HG03520 (cell line): ENCODE measurements around the gene NEGR1.

Experiments
- ATAC-seq: cut with Tn5 transposase; IDR thresholded peaks from one replicate; pipeline ENCODE4 v1.9.1; 2021; ENCODE audit warnings: mild to moderate bottlenecking, moderate library complexity; ENCODE audit not compliant: unreplicated experiment

Gene NEGR1

DNA sequence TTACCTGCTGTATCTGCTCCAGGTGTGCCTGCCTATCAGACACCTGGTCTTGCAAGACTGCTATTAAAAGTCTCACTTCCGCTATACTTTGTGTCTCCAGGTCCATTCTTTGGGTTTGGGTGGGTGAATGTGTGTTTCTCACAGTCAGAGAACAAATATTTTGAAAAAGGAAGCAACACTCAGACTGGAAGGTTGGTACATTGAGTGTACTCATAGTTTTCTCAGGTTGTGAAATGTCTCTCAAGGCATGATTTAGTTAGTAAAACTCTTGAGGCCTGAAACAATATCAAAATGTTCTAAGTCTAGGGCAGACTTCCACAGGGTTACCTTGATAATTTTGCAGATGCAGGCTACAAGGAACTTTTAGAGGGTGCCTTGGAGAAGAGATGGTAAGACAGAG is 771.6 kb downstream of the NEGR1 start:
- ATAC-seq = no peak

DNA sequence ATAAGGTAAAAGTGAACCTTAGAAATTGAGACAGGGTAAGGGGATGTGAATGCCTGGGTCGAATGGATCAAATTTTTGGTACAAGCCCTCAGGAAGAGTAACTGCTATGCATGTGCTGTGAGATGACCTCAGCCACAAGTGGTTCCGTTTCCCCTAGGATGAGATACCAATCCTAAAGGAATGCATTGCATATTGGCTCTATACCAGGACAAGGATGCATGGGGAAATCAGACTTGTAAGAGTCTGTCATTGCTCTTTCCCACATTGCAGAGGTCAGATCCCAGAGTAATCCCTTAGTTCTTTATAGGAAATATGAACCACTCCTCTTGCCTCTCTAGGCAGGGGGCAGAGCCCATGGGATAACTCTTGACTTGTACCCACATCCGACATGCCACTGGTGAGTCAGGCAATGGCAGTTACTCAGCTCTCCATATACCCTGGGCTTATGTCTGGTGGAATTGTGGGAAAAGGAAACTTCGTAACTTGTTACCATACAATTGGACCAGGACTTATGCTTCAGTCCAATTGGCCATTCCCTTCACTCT is 773.2 kb downstream of the NEGR1 start:
- no peak for ATAC-seq

- no peak for ATAC-seq
Measured at GRCh38 chr1:71502006-71502405, 780.3 kb downstream of the NEGR1 start.

DNA sequence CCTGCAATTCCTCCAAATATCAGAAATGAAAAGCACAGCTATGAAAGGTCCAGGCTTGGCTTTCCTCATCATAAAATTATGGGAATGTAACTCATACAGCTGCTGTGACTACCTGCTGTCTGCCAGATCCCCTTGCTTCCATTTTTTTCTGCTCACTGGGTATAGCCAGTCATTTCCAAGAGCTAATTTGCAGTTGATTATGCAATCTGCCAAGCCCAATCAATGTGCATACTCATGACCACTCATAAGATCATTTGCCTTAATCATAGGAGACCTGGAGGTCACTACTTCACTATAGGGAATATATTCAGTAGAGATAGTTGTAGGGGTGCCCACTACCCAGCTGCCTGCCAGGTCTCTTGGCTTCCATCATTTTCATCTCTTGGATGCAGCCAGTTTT is 783.8 kb downstream of the NEGR1 start:
- ATAC-seq = no peak

GRCh38 chr1:71494163-71494562 is 788.2 kb downstream of the NEGR1 start:
- ATAC-seq = no peak

DNA sequence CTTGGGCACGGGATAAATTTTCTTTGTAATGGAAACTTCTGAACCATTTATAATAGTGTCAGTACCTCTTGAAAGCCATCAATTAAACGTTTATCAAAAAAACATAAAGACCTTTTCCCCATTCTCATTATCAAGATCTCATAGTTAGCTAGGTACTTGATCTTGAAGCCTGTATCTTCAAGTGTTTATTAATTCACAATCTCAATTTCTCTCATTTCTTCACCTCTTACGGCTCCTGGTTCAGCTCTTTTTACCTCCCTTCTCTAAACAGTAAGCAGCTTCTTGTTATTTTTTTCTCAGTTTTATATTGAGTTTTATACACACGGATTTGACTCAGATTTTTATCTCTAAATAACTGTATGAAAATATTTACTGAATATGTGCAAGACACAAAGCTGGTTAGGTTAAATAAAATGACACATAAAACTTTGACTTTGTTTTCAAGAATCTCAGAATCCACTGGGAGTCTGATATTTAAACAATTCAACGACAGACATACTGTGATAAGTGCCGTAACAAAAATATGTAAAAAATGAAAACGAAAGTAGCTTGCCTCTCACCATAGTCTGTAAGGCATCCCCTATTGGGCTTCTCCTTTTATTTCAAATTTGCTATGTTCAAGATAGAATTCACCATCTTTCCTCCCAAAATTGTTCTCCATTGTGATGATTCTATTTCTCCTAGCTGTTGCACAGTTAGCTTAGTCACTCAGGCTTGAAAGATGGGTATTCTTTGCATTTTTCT is 789.9 kb downstream of the NEGR1 start:
- no peak for ATAC-seq

DNA sequence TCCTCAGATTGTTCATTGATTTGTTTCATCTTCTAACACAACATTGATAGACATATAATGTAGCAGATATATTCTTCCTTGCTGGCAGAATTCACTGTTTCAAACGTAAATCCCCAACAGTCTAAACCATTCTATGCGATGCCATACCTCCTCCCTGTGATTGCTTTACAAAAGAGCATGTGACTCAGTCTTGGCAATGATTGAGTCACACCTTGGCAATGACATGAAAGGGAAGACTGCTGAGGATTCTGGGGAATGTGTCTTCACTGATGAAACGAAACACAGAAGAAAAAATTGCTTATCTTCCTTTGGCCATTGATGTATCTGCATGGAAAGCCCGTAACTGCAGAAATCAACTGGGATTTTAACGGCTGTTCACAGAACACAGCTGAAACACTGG is 791.9 kb downstream of the NEGR1 start:
- ATAC-seq = no peak

DNA sequence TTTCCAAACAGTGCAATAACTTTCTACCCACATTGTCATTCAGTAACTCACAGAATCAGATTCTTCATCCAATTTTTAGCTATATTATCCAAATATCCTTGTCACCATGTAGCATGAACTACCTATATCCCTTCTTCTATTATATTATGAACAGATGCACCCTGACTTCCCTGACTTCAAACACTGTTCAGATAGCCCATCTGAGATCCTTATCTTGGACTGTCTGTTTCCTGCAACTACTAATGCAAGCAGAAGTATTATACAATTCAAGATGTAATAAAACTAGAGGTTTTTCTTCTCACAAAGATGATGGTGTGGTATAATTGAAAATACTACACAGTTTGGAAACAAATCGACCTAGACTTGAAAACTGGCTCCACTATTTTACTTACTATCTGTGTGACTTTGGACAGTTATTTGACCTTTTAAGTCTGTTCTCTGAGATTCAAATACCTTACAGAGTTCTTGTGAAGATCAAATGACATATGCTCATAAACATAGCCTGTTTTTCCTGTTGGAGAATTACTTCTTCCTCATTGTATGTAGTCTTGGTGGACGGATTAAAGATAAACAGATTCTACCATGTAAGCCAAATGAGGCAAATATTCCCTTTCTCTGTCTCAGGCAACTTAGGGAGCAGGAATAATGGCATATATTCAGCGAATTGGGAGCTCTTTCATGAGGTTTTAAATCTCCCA is 793.6 kb downstream of the NEGR1 start:
- ATAC-seq = no peak

DNA sequence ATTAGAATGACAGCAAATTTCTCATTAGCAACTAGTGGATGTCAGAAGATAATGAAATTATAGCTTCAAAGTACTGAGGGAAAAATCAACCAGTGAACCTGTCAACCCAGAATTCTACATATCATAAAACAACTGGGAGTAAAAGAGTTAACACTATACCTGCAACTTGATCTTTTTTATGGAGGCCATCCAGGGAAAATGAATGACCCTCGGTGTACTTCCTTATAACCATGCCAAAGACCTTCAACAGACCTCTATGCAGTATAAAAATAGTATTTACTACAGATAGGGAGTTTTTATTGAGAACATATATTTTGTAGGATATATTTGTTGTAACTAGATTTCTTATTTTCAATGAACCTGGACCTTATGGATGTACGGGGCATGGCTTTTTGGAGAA is 809.0 kb downstream of the NEGR1 start:
- ATAC-seq = no peak

DNA sequence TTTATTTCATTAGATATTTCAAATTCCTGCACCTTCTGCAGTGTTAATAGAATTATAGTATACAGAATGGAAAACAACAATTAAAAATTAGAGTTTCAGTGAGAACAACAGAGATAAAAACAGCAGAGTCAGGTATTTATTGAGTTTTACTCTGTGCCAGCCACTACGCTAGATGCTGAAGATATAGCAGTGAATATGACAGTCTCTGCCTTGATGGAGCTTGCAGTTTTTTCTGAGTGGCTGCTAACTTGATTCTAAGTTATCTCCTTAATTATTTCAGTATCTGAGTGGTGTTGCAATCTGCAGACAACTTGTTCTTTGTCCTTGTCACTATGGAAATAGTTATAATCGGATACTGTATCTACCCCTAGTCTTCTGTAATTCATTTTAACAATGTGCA is 817.2 kb downstream of the NEGR1 start:
- ATAC-seq = no peak

GRCh38 chr1:71464016-71464415 is 818.3 kb downstream of the NEGR1 start:
- ATAC-seq = no peak

GRCh38 chr1:71463144-71463543 is 819.2 kb downstream of the NEGR1 start:
- ATAC-seq = no peak

- ATAC-seq = no peak
Measured at GRCh38 chr1:71462247-71462646, 820.1 kb downstream of the NEGR1 start.

DNA sequence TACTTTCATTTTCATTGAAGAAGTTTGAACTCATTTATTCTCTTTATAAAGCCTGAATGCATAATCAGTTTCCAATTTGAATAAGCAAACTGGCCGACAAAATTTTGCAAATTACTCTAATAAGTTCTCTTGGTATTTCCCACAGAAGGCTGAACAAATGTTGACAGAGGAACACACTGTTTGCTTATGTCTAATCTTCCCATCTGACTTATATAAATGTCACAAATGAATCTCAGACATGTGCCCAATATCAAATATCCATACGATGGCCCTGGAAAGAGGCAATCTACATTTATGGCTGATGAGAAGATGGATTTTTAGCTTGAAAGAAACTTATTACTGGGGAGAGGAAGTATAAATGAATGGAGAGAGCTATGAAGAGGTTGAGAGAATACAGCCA is 820.9 kb downstream of the NEGR1 start:
- no peak for ATAC-seq

- ATAC-seq = no peak
Measured at GRCh38 chr1:71448444-71448843, 833.9 kb downstream of the NEGR1 start.

- ATAC-seq = no peak
Measured at GRCh38 chr1:71438626-71439025, 843.7 kb downstream of the NEGR1 start.

DNA sequence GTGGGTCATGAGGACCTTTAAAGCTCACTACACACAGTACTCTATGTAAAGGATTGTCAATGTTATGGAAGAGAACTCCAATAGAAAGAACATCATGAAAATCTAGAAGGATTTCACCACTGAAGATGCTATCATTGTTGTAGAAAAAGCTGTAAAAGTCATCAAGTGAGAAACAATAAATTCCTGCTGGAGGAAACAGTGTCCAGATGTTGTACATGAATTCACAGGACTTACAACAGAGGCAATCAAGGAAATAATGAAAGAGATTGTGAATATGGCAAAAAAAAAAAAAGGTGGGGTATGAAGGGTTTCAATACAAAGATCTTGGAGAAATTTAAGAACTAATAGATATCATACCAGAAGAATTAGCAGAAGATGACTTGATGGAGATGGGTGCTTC is 846.4 kb downstream of the NEGR1 start:
- no peak for ATAC-seq

DNA sequence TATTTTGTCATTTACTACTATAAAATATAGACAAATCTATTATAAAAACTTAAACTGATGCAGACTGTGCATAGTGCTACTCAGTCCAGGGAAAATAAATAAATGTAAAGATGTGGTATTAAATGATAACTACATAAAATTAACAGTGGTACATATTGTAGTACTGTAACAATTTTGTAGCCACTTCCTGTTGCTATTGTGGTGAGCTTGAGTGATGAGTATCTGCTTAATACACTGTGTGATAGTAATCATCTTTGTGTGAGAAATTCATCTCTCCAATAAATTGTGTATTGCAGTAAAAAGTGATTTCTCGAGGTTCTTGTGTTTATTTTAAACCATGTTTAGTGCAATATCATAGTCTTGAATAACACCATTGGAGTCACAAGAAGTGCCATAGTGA is 848.1 kb downstream of the NEGR1 start:
- ATAC-seq = no peak

DNA sequence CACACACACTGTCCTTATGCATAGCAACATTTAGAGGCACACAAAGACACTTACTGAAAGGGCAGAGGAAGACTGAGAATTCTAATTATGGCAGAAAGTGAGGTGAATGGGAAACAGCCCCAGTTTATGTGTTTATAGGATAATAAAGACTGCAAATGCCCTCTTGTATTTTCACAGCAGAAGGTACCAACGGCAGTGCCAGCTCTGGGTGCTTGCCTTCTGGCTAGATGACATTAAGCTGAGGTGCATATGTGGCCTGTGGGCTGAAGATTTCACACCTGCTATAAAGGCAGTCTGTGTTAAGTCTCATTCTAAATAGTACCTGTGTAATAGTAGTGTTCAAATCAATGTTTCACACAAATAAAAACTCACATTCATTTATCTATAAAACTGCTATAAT is 854.3 kb downstream of the NEGR1 start:
- ATAC-seq = no peak

DNA sequence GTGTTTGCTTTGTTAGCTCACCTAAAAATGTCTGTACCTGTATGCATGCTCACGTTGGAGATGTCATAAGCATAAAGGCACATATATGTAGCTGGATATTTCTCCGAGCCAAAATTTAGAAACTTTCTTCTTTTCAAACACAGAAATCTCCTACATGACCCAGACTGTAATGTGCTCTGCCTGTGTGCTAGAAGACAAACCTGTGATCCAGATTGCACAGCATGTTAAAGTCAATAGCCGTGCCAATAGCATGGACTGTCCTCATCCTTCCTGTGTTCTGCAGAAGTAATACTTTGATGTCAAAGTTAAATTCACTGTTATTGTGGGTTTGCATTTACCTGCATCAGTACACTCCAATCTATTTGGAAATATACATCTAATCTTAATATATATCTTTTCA is 855.3 kb downstream of the NEGR1 start:
- no peak for ATAC-seq

GRCh38 chr1:71424536-71424935 is 857.8 kb downstream of the NEGR1 start:
- ATAC-seq = no peak

GRCh38 chr1:71422221-71422620 is 860.1 kb downstream of the NEGR1 start:
- ATAC-seq = no peak
